Measurements from ENCODE around the gene TBC1D25. TPM values are rescaled to one million over a fixed set of nuclear protein-coding genes. Genes with fewer than 3 reads are reported as not detected.
A peak's percentile ranks its signal among the peaks of the same experiment; 100 is the strongest.

TBC1D25 gene
- total and polyA plus RNA-seq, 2 donors from 2014 or later, result 6.0 to 16.3 TPM

DNA sequence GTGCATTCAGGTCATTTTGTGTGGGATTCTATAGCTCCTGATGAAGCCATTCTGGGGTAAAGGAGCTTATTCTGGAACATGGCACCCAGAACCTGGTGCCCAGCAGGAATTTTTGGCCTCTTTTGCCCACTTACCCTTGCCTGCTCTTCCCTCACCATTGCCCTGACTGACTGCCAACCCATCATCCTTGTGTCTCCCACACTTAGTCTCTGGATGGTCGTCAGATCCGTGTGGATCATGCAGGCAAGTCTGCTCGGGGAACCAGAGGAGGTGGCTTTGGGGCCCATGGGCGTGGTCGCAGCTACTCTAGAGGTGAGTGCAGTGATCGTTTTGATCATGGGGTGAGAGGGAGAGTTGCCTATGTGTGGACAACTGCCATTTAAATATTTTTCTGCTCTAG is 36.6 kb downstream of the TBC1D25 start:
- Histone ChIP-seq H3K36me3 (ENCODE audit: control insufficient read depth in 2 of 3, insufficient read depth in 3 of 3, low read length in 3 of 3) (peaks cover 15 to 32% (median 15%) of the 10 kb centered on the region in 3 donors), H3K27me3 (ENCODE audit: control insufficient read depth, insufficient read depth, low read length) (no peaks in the 10 kb centered on the region), H3K27ac (ENCODE audit: low read depth in 2 of 2, low read length in 2 of 2) (no peak overlapping the region), H3K4me1 (ENCODE audit: control insufficient read depth in 2 of 3, insufficient read depth in 2 of 3, low read depth in 1 of 3, low read length in 3 of 3) (peaks cover 0 to 14% (median 10%) of the 10 kb centered on the region in 3 donors), H3K9me3 (ENCODE audit: control insufficient read depth in 2 of 3, insufficient read depth in 1 of 3, low read length in 3 of 3) (no peaks in the 10 kb centered on the region), H3K4me3 (ENCODE audit: low read length in 3 of 3) (peak overlapping the region in 1 of 3 donors; percentile 24), H3K9ac (ENCODE audit: low read length in 3 of 3) (peak overlapping the region in 1 of 3 donors; percentile 97)
- DNase-seq (no peak), FAIRE-seq (no peak)
- intact Hi-C loops (cut with DNase I), result no loop called here
- TF ChIP-seq, protein P1, sequence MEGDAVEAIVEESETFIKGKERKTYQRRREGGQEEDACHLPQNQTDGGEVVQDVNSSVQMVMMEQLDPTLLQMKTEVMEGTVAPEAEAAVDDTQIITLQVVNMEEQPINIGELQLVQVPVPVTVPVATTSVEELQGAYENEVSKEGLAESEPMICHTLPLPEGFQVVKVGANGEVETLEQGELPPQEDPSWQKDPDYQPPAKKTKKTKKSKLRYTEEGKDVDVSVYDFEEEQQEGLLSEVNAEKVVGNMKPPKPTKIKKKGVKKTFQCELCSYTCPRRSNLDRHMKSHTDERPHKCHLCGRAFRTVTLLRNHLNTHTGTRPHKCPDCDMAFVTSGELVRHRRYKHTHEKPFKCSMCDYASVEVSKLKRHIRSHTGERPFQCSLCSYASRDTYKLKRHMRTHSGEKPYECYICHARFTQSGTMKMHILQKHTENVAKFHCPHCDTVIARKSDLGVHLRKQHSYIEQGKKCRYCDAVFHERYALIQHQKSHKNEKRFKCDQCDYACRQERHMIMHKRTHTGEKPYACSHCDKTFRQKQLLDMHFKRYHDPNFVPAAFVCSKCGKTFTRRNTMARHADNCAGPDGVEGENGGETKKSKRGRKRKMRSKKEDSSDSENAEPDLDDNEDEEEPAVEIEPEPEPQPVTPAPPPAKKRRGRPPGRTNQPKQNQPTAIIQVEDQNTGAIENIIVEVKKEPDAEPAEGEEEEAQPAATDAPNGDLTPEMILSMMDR (IDR thresholded peaks at IDR 0.05; ENCODE audit: borderline replicate concordance, extremely low read depth, insufficient read depth), result no peak

DNA sequence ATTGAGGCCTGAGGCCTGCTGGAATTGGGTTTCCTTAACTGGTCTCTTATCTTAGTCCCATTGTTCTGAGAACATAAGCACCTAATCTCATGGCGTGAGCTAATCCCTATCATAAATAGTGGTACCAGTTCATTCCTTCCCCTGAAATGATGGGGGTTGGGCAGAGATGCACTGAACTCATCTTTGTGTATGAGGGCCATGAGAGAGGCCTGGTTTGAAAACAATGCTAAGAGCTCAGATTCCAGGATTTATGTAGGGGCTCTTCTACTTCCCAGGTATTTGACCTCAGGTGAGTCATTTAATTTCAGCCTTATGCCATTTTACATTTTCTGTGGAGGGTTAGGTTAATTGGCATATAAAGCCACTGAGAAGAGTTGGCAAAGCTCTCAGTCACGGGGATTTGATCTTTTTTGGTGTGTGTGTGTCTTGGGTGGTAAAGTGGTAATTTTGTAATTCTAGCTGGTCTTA is 39.2 kb downstream of the TBC1D25 start:
- DNase-seq (no peak), FAIRE-seq (no peak)
- no peaks in the 10 kb centered on the region for H3K27me3 ChIP-seq (ENCODE audit: control insufficient read depth, insufficient read depth, low read length)
- H3K4me3 ChIP-seq (ENCODE audit: low read length in 3 of 3), result no peak overlapping the region
- intact Hi-C loops (cut with DNase I), result no loop called here
- peaks cover 15 to 32% (median 15%) of the 10 kb centered on the region in 3 donors for H3K36me3 ChIP-seq (ENCODE audit: control insufficient read depth in 2 of 3, insufficient read depth in 3 of 3, low read length in 3 of 3)
- H3K27ac ChIP-seq (ENCODE audit: low read depth in 2 of 2, low read length in 2 of 2), result no peak overlapping the region
- peaks cover 0 to 14% (median 10%) of the 10 kb centered on the region in 3 donors for H3K4me1 ChIP-seq (ENCODE audit: control insufficient read depth in 2 of 3, insufficient read depth in 2 of 3, low read depth in 1 of 3, low read length in 3 of 3)
- TF ChIP-seq, protein P1 (IDR thresholded peaks at IDR 0.05; ENCODE audit: borderline replicate concordance, extremely low read depth, insufficient read depth), result no peak
- no peak overlapping the region for H3K9ac ChIP-seq (ENCODE audit: low read length in 3 of 3)
- no peaks in the 10 kb centered on the region for H3K9me3 ChIP-seq (ENCODE audit: control insufficient read depth in 2 of 3, insufficient read depth in 1 of 3, low read length in 3 of 3)

DNA sequence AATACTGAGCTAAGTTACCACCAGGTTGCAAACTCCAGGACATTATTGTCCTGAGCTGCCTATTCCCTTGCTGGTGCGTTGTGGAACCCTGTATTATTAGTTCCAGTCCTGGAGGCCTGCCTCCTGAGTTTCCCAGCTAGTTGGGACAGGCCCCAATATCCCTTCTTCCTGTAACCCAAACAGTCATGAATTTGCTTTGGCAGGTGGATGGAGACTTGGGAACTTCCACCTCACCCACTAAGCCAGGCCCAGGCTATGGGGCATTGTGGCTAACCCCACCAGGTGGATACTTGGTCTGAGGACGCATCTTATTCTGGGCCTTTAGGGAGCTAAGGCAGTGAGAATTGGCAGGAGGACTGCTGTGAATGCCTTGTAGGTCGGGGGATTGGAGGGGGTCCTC is 39.7 kb downstream of the TBC1D25 start:
- no peak for FAIRE-seq
- no peak for DNase-seq
- peaks cover 0 to 14% (median 10%) of the 10 kb centered on the region in 3 donors for H3K4me1 ChIP-seq (ENCODE audit: control insufficient read depth in 2 of 3, insufficient read depth in 2 of 3, low read depth in 1 of 3, low read length in 3 of 3)
- no peak overlapping the region for H3K27ac ChIP-seq (ENCODE audit: low read depth in 2 of 2, low read length in 2 of 2)
- H3K9ac ChIP-seq (ENCODE audit: low read length in 3 of 3), result no peak overlapping the region
- H3K4me3 ChIP-seq (ENCODE audit: low read length in 3 of 3), result no peak overlapping the region
- intact Hi-C loops (cut with DNase I), result no loop called here
- no peaks in the 10 kb centered on the region for H3K9me3 ChIP-seq (ENCODE audit: control insufficient read depth in 2 of 3, insufficient read depth in 1 of 3, low read length in 3 of 3)
- peaks cover 15 to 32% (median 15%) of the 10 kb centered on the region in 3 donors for H3K36me3 ChIP-seq (ENCODE audit: control insufficient read depth in 2 of 3, insufficient read depth in 3 of 3, low read length in 3 of 3)
- H3K27me3 ChIP-seq (ENCODE audit: control insufficient read depth, insufficient read depth, low read length), result no peaks in the 10 kb centered on the region
- TF ChIP-seq, protein P1 (IDR thresholded peaks at IDR 0.05; ENCODE audit: borderline replicate concordance, extremely low read depth, insufficient read depth), result no peak

DNA sequence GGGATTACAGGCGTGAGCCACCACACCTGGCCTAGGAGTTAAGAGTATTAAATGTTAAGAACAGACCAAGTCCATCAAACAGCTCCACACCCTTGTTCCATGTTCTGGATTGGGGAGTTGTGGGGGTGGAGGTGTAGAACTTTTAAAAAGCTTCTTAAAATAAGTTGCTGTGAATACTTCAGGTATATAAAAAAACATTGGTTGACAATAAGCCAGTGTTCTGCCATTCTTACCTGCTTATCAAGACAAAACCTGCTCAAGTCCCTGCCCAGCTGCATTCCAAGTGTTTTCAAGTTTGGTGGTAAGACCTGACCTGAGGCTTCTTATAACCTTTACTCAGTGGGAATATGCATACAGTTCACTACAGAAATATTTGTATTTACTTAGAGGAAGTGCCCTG is 41.1 kb downstream of the TBC1D25 start:
- H3K4me1 ChIP-seq (ENCODE audit: control insufficient read depth in 2 of 3, insufficient read depth in 2 of 3, low read depth in 1 of 3, low read length in 3 of 3), result peaks cover 0 to 9% (median 6%) of the 10 kb centered on the region in 3 donors
- intact Hi-C loops (cut with DNase I), result no loop called here
- no peaks in the 10 kb centered on the region for H3K9me3 ChIP-seq (ENCODE audit: control insufficient read depth in 2 of 3, insufficient read depth in 1 of 3, low read length in 3 of 3)
- no peaks in the 10 kb centered on the region for H3K27me3 ChIP-seq (ENCODE audit: control insufficient read depth, insufficient read depth, low read length)
- no peak overlapping the region for H3K27ac ChIP-seq (ENCODE audit: low read depth in 2 of 2, low read length in 2 of 2)
- H3K9ac ChIP-seq (ENCODE audit: low read length in 3 of 3), result no peak overlapping the region
- DNase-seq (no peak), FAIRE-seq (no peak)
- H3K36me3 ChIP-seq (ENCODE audit: control insufficient read depth in 2 of 3, insufficient read depth in 3 of 3, low read length in 3 of 3), result peaks cover 15 to 27% (median 15%) of the 10 kb centered on the region in 3 donors
- TF ChIP-seq, protein P1 (IDR thresholded peaks at IDR 0.05; ENCODE audit: borderline replicate concordance, extremely low read depth, insufficient read depth), result no peak
- H3K4me3 ChIP-seq (ENCODE audit: low read length in 3 of 3), result no peak overlapping the region
